Breast epithelium (tissue), 3 donors: ENCODE results near the gene UBXN2A.
"Not testable (repeated sequence)": the region's sequence is repeated elsewhere in the genome, so short reads cannot be mapped to it uniquely, and the experiment has no call there.

Experiments
- POLR2A ChIP-seq: fragments of 450-650 bp; IDR thresholded peaks from one replicate; pipeline ENCODE4 v1.6.1; 2016; ENCODE audit warnings: antibody characterized with exemption, mild to moderate bottlenecking, moderate library complexity
- POLR2AphosphoS5 ChIP-seq, 3 donors: sonication (generic); formaldehyde crosslinking; IDR thresholded peaks; one replicate each; pipeline ENCODE4 v1.6.1; 2017; ENCODE audit warnings: antibody characterized with exemption in 3 of 3
- TF ChIP-seq, protein P1 (sequence below), 3 donors: fragments of 450-650 bp; IDR thresholded peaks; one replicate each; pipeline ENCODE4 v1.5.1; 2016 to 2017; ENCODE audit warnings: antibody characterized with exemption in 3 of 3, mild to moderate bottlenecking in 3 of 3, moderate library complexity in 3 of 3

- TF ChIP-seq, protein P1, sequence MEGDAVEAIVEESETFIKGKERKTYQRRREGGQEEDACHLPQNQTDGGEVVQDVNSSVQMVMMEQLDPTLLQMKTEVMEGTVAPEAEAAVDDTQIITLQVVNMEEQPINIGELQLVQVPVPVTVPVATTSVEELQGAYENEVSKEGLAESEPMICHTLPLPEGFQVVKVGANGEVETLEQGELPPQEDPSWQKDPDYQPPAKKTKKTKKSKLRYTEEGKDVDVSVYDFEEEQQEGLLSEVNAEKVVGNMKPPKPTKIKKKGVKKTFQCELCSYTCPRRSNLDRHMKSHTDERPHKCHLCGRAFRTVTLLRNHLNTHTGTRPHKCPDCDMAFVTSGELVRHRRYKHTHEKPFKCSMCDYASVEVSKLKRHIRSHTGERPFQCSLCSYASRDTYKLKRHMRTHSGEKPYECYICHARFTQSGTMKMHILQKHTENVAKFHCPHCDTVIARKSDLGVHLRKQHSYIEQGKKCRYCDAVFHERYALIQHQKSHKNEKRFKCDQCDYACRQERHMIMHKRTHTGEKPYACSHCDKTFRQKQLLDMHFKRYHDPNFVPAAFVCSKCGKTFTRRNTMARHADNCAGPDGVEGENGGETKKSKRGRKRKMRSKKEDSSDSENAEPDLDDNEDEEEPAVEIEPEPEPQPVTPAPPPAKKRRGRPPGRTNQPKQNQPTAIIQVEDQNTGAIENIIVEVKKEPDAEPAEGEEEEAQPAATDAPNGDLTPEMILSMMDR (IDR thresholded peaks at IDR 0.05), result not testable (repeated sequence)
- not testable (repeated sequence) for TF ChIP-seq POLR2AphosphoS5 (IDR thresholded peaks at IDR 0.05); POLR2A
Observed at GRCh38 chr2:24014902-24015301, 74.6 kb downstream of the UBXN2A start.
